HG03521 (cell line): Measurements from ENCODE around the gene CNOT4.

Experiments used
- ATAC-seq: cut with Tn5 transposase; IDR thresholded peaks from one replicate; pipeline ENCODE4 v1.9.1; 2021; ENCODE audit warnings: mild to moderate bottlenecking, moderate library complexity; ENCODE audit not compliant: unreplicated experiment

CNOT4 gene

GRCh38 chr7:135406918-135407317 lies 103.0 kb downstream of the CNOT4 start:
- no peak for ATAC-seq

GRCh38 chr7:135405969-135406368 lies 103.9 kb downstream of the CNOT4 start:
- no peak for ATAC-seq

- no peak for ATAC-seq
These were observed 106.6 kb downstream of the CNOT4 start for GRCh38 chr7:135403302-135403701.

GRCh38 chr7:135397689-135398088 lies 112.2 kb downstream of the CNOT4 start:
- no peak for ATAC-seq

- ATAC-seq: no peak
These were observed 117.2 kb downstream of the CNOT4 start for GRCh38 chr7:135392701-135393100.

- no peak for ATAC-seq
These were observed 118.4 kb downstream of the CNOT4 start for GRCh38 chr7:135391514-135391913.

GRCh38 chr7:135390829-135391228 lies 119.1 kb downstream of the CNOT4 start:
- no peak for ATAC-seq

- no peak for ATAC-seq
These were observed 119.9 kb downstream of the CNOT4 start for GRCh38 chr7:135389971-135390370.

GRCh38 chr7:135388616-135389015 lies 121.3 kb downstream of the CNOT4 start:
- no peak for ATAC-seq

- no peak for ATAC-seq
These were observed 123.1 kb downstream of the CNOT4 start for GRCh38 chr7:135386776-135387175.

- ATAC-seq: no peak
These were observed 123.7 kb downstream of the CNOT4 start for GRCh38 chr7:135386181-135386580.

GRCh38 chr7:135385209-135385608 lies 124.7 kb downstream of the CNOT4 start:
- ATAC-seq: no peak

GRCh38 chr7:135383525-135384175 lies 126.3 kb downstream of the CNOT4 start:
- no peak for ATAC-seq

- no peak for ATAC-seq
These were observed 127.7 kb downstream of the CNOT4 start for GRCh38 chr7:135382173-135382572.

GRCh38 chr7:135381369-135381768 lies 128.5 kb downstream of the CNOT4 start:
- ATAC-seq: no peak

GRCh38 chr7:135380351-135380750 lies 129.6 kb downstream of the CNOT4 start:
- ATAC-seq: no peak

- no peak for ATAC-seq
These were observed 132.7 kb downstream of the CNOT4 start for GRCh38 chr7:135377171-135377570.

GRCh38 chr7:135375908-135376699 lies 133.8 kb downstream of the CNOT4 start:
- no peak for ATAC-seq

- ATAC-seq: no peak
These were observed 135.2 kb downstream of the CNOT4 start for GRCh38 chr7:135374736-135375135.

GRCh38 chr7:135372222-135372621 lies 137.7 kb downstream of the CNOT4 start:
- no peak for ATAC-seq

GRCh38 chr7:135370656-135371055 lies 139.2 kb downstream of the CNOT4 start:
- ATAC-seq: no peak

- no peak for ATAC-seq
These were observed 140.5 kb downstream of the CNOT4 start for GRCh38 chr7:135369405-135369804.
